ENCODE data around the gene RYR3.
"Not testable (repeated sequence)": the region's sequence is repeated elsewhere in the genome, so short reads cannot be mapped to it uniquely, and the experiment has no call there.

The RYR3 gene

GRCh38 chr15:33778852-33779251 is 468.1 kb downstream of the RYR3 start:
- DNase-seq (ENCODE audit: low read depth) = no peak

- DNase-seq (ENCODE audit: low read depth) = no peak
These were observed 469.4 kb downstream of the RYR3 start for GRCh38 chr15:33780011-33780768.

GRCh38 chr15:33782966-33783365 is 472.2 kb downstream of the RYR3 start:
- no peak for DNase-seq (ENCODE audit: low read depth)

DNA sequence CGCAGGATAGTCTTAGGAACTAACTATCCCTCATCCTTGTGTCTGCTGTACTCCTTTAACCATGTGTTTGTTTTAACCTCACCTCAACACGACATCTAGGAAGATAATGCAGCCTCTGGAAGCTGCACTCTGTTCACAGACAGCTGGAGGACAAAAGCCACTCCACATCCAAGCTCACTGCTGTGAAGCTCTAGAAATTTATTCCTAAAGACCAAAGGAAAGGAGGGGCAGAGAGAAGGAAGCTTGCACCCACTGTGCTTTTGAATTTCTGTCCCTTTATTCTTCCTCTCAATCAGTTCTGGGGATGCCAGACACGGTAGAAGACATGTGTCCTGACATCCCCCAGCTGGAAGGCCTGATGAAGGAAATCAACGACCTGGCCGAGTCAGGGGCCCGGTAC is 474.6 kb downstream of the RYR3 start:
- DNase-seq (ENCODE audit: low read depth) = no peak

DNA sequence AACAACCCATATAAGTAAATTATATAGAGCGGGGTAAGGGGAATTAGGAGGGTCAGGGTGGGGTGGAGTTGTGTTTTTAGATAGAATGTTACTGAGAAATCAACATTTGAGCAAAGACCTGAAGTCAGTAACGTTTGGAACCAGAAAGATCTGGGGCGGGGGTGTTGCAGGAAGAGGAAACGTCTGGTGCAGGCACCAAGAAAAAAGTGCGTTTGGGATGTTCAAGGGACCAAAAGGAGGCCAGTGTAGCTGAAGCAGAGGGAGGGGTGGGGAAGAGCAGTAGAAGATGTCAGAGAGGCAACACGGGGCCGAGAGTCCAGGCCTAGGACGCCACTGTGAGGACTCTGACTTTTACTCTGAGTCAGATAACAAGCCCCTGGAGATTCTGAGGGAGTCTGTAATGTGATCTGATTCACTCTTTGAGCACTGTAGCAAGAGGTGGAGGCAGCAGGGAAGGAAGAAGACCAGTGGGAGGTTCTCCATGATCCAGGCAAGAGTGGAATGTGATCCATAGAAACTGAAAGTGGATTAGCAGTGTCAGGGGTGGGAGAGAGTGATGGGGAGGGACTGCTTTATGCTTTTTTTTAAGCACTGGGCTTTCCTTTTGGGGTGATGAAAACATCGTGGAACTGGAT is 478.3 kb downstream of the RYR3 start:
- no peak for DNase-seq (ENCODE audit: low read depth)

GRCh38 chr15:33794453-33794852 is 483.7 kb downstream of the RYR3 start:
- no peak for DNase-seq (ENCODE audit: low read depth)

DNA sequence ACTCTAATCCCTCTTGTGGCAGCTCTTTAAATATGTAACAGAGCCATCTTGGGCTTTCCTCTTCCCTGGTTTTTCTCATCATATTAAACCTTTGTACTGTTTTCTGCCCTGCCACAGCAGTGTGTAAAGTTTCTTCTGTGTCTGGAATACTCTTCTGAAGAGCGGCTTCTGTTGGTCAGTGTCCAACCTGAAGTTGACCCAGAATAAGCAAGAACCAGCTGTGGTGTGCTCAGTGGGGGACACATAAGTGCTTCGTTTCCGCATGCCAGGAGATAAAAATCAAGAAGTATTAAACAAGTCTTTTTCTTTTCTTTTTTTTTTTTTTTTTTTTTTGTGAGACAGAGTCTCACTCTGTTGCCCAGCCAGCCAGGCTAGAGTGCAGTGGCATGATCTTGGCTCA is 484.3 kb downstream of the RYR3 start:
- no peak for DNase-seq (ENCODE audit: low read depth)

DNA sequence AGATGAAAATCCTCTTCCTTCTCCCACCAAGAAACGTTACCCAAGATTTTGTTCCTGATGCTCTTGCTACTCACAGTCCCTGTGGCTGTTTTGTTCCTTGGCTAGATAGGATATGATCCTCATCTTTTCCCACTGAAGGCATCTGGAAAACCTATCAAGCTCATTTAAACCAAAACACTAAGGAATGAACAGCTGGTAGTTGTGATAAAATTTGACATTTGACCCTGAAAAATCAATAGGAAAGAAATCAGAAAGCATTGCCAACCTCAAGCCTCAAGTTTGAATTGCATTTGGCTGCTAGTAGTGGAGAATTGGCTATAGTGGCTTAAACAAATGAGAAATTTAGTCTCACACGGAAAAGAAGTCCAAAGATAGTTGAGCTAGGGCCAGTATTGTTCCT is 486.9 kb downstream of the RYR3 start:
- DNase-seq (ENCODE audit: low read depth) = no peak

DNA sequence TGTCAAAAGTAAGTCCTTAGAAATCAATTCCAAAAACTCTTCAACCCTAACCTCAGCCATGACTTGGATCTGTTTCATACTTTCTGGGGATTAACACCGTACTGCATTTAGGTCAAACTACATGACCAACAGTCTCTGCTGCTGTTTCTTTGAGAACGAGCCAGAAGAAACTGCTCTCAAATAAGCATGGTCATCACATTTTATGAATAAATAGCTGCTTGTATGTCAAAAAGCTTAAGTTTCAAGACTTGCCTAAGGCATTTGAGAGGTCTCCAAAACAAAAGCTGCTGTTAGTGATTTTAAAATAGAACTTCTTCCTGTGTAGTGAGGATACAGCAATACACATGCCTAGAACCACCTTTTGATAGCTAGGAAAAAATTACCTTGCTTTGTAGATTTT is 491.2 kb downstream of the RYR3 start:
- DNase-seq (ENCODE audit: low read depth) = no peak

DNA sequence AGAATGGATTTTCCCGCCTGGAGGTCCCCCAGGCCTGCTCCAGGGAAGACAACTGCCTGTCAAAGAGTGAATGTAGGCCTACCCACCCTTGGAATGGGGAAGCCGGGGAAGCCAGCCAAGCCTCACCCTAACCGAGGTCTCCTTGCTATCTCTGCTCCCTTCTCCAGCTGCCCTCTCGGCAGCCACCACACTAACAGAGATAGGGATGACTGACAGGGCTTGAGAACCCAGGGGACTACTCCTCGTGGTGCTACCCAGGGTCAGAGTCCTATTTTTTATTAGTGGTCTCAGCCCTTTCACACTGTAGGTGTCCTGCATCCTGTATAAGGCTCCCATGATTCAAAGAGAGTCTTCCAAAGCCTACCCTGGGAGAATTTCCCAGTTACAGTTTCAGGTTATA is 496.9 kb downstream of the RYR3 start:
- no peak for DNase-seq (ENCODE audit: low read depth)

- no peak for DNase-seq (ENCODE audit: low read depth)
These were observed 498.1 kb downstream of the RYR3 start for GRCh38 chr15:33808720-33809457.

DNA sequence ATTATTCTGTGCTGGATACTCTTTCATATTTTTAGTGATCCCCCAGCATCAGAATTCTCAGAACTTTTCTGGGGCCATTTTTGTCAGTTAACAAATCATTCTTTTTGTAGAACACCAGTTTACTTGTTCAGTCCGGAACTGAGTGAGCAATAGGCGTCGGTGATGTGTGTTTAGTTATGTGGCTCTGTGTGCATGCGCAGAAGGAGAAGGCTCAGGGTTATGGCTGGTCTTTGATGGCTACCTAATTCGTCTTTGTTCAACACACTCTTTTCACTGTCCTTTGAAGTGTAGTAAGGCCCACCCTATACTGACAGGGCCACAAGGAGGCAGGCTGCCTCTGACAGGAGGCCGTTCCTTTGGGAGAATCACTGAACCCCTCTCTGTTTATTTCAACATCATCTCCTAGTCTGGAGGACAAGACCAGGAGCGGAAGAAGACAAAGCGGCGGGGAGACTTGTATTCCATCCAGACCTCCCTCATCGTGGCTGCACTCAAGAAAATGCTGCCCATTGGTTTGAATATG is 499.4 kb downstream of the RYR3 start:
- no peak for DNase-seq (ENCODE audit: low read depth)

GRCh38 chr15:33810806-33811205 is 500.0 kb downstream of the RYR3 start:
- no peak for DNase-seq (ENCODE audit: low read depth)

DNA sequence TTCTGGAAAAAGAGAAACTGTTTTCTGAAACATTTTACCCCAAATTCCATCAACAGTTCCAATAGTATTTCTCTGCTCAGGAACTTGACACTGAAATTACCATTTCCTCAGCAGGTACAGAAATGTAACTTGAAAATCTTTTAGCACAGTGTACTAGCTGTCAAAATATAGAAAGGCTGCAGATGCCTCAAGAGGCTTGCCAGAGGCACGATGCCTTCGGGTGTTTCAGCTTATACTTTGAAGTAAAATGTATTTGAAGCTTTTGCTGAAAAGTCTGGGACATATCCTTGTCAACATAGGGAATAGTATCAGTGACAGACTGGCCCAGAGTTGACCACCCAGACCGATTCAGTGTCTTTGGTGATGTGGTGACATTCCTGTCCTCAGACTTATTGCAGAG is 503.1 kb downstream of the RYR3 start:
- DNase-seq (ENCODE audit: low read depth) = no peak

GRCh38 chr15:33819499-33819898 is 508.7 kb downstream of the RYR3 start:
- DNase-seq (ENCODE audit: low read depth) = not testable (repeated sequence)

- no peak for DNase-seq (ENCODE audit: low read depth)
These were observed 511.7 kb downstream of the RYR3 start for GRCh38 chr15:33822479-33822878.

DNA sequence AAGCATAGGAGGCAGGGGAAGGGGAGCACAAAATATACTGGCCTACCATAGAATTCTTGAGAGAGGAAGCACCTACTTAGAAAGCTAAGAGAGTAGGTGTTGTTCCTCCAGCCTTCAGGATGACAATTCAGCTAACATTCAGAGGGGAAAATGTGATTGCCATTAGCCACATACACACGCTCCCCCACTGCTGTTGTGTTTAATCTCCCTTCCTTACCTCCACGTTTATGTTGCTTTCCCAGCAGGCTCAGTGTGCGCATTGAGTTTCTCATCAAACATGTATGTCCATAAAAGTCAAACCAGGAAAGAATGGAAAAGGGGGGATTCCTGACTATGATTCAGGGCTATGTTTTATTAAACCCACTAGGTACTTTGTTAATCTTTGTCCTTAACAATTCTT is 512.4 kb downstream of the RYR3 start:
- DNase-seq (ENCODE audit: low read depth) = no peak

DNA sequence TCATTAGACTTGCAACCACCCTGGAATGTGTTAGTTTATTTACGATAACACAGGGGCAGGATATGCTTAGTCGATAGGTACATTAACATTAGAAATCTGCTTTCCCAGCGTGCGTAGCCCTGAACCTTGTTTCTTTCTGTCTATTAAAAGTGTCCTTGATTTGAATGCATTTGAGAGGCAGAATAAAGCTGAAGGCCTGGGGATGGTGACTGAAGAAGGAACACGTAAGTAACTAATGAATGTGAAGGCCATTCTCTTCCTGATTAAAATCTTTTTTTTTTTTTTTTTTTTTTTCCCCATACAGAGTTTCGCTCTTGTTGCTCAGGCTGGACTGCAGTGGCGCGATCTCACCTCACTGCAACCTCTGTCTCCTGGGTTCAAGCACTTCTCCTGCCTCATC is 514.7 kb downstream of the RYR3 start:
- DNase-seq (ENCODE audit: low read depth) = no peak

GRCh38 chr15:33826201-33826600 is 515.4 kb downstream of the RYR3 start:
- DNase-seq (ENCODE audit: low read depth) = no peak

DNA sequence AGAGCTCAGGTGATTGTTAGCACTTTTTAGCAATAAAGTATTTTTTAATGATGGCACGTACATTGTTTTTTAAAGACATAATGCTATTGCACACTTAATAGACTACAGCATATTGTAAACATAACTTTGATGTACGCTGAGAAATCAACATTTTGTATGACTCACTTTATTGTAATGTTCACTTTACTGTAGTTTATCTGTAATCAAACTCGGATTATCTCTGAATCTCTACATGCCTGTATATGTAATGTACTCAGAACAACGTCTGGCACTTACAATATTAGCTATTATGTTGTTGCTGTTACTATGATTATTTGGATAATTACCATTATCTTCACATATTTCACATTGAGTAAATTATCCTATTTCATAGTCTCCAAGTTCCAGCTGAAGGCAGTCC is 519.6 kb downstream of the RYR3 start:
- no peak for DNase-seq (ENCODE audit: low read depth)

- no peak for DNase-seq (ENCODE audit: low read depth)
These were observed 520.9 kb downstream of the RYR3 start for GRCh38 chr15:33831646-33832045.

GRCh38 chr15:33834892-33835743 is 524.4 kb downstream of the RYR3 start:
- no peak for DNase-seq (ENCODE audit: low read depth)
